CD4-positive, CD25-positive, alpha-beta regulatory T cell (primary cell): ENCODE data around the gene C19orf67. TPM values are rescaled to one million over a fixed set of nuclear protein-coding genes. Genes with fewer than 3 reads are reported as not detected.
A peak's percentile ranks its signal among the peaks of the same experiment; 100 is the strongest.

Experiments
- ATAC-seq, 2 donors: fragments of 150-1000 bp; cut with Tn5 transposase; one replicate each; pipeline ENCODE4 v1.10.0; 2021; ENCODE audit warnings: low read depth in 2 of 2, moderate number of reproducible peaks in 2 of 2, moderate library complexity in 1 of 2
- DNase-seq, 3 donors: peaks; one replicate each; pipeline versions ENCODE4 v3.0.0 to v3.0.0-alpha.2; 2012 to 2022; ENCODE audit warnings: mixed read lengths in 1 of 3
- H3K27ac ChIP-seq: one replicate; pipeline ENCODE4 v1.7.0; 2013; ENCODE audit warnings: mild to moderate bottlenecking, low read length; ENCODE audit not compliant: insufficient read depth, poor library complexity, severe bottlenecking
- H3K27me3 ChIP-seq: one replicate; pipeline ENCODE4 v1.7.0; 2013; ENCODE audit warnings: low read length; ENCODE audit not compliant: control insufficient read depth, insufficient read depth
- H3K36me3 ChIP-seq: one replicate; pipeline ENCODE4 v1.7.0; 2013; ENCODE audit warnings: mild to moderate bottlenecking, low read length, moderate library complexity; ENCODE audit not compliant: control insufficient read depth, insufficient read depth
- H3K4me1 ChIP-seq: 2 replicates; pipeline ENCODE4 v1.7.0; 2013; ENCODE audit warnings: mild to moderate bottlenecking, low read length; ENCODE audit not compliant: insufficient read depth, control insufficient read depth, poor library complexity, severe bottlenecking
- H3K4me3 ChIP-seq: one replicate; pipeline ENCODE4 v1.7.0; 2013; ENCODE audit warnings: low read depth, mild to moderate bottlenecking, low read length, moderate library complexity
- H3K9me3 ChIP-seq, 2 experiments: 1 replicate in 1 of 2; 2 replicates in 1 of 2; pipeline ENCODE4 v1.7.0; 2013; ENCODE audit warnings: low read length in 2 of 2, mild to moderate bottlenecking in 1 of 2, moderate library complexity in 1 of 2; ENCODE audit not compliant: control insufficient read depth in 2 of 2
- H3K27ac Mint-ChIP-seq, 3 donors: one replicate each; pipeline ENCODE4 v1.8.0; 2020 to 2022; ENCODE audit warnings: mild to moderate bottlenecking in 3 of 3, mixed read lengths in 3 of 3, moderate library complexity in 2 of 3
- H3K27me3 Mint-ChIP-seq: one replicate; pipeline ENCODE4 v1.8.0; 2022; ENCODE audit warnings: mild to moderate bottlenecking, mixed read lengths
- H3K36me3 Mint-ChIP-seq: one replicate; pipeline ENCODE4 v1.8.0; 2020; ENCODE audit warnings: mixed read lengths
- H3K4me1 Mint-ChIP-seq, 4 donors: one replicate each; pipeline ENCODE4 v1.8.0; 2020 to 2022; ENCODE audit warnings: mixed read lengths in 4 of 4, mild to moderate bottlenecking in 1 of 4
- H3K4me3 Mint-ChIP-seq, 4 donors: one replicate each; pipeline ENCODE4 v1.8.0; 2020 to 2022; ENCODE audit warnings: mild to moderate bottlenecking in 4 of 4, mixed read lengths in 4 of 4, moderate library complexity in 3 of 4
- H3K9me3 Mint-ChIP-seq, 7 donors: one replicate each; pipeline ENCODE4 v1.8.0; 2020 to 2022; ENCODE audit warnings: mixed read lengths in 7 of 7, mild to moderate bottlenecking in 3 of 7, moderate library complexity in 2 of 7
- polyA plus RNA-seq, 4 donors: library from polyadenylated mRNA; unstranded; fragments of 300-500 nt; fragmentation: Illumina TruSeq; gene quantifications; one replicate each; pipeline ENCODE4 v1.2.3, GENCODE V29; 2021
- total RNA-seq: library from RNA; stranded (reverse); gene quantifications from one replicate; pipeline ENCODE4 v1.2.3, GENCODE V29; 2022

Gene C19orf67
- total and polyA plus RNA-seq, 5 donors from 2014 or later: not detected

DNA sequence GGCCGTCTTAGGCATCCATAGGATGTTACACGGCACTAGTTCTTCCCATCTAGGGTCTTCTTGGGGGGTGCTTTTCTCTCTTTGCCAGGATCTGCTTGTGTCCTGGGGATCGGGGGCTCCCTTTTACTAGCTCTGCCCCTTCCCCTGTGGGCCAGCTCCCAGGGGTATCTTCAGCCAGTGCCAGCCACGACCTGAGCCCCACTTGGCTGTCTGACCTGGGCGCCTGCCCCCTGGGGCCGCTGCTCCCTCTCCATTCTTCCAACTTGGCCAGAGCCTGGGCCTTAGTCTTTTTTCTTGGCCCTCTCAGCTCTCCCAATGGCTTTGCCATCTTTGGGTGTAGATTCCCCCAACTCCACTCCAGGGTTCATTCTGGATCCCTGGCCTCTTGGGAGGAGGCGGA, 28.9 kb upstream of the C19orf67 start:
- peaks cover 0 to 69% (median 39%) of the 10 kb centered on the region in 4 donors for H3K4me1 Mint-ChIP-seq
- no peak overlapping the region for H3K27ac ChIP-seq
- peak overlapping the region in 3 of 4 donors; percentile 43 to 70 (median 57) for H3K4me3 Mint-ChIP-seq
- no peak for ATAC-seq
- no peaks in the 10 kb centered on the region for H3K36me3 ChIP-seq
- H3K27me3 ChIP-seq: no peaks in the 10 kb centered on the region
- H3K4me3 ChIP-seq: no peak overlapping the region
- H3K27ac Mint-ChIP-seq: peak overlapping the region in 1 of 3 donors; percentile 36
- no peaks in the 10 kb centered on the region for H3K9me3 ChIP-seq
- peaks cover 52% of the 10 kb centered on the region for H3K4me1 ChIP-seq
- no peaks in the 10 kb centered on the region for H3K36me3 Mint-ChIP-seq
- peaks cover 0 to 2% (median 0%) of the 10 kb centered on the region in 7 donors for H3K9me3 Mint-ChIP-seq
- DNase-seq: no peak
- no peaks in the 10 kb centered on the region for H3K27me3 Mint-ChIP-seq

DNA sequence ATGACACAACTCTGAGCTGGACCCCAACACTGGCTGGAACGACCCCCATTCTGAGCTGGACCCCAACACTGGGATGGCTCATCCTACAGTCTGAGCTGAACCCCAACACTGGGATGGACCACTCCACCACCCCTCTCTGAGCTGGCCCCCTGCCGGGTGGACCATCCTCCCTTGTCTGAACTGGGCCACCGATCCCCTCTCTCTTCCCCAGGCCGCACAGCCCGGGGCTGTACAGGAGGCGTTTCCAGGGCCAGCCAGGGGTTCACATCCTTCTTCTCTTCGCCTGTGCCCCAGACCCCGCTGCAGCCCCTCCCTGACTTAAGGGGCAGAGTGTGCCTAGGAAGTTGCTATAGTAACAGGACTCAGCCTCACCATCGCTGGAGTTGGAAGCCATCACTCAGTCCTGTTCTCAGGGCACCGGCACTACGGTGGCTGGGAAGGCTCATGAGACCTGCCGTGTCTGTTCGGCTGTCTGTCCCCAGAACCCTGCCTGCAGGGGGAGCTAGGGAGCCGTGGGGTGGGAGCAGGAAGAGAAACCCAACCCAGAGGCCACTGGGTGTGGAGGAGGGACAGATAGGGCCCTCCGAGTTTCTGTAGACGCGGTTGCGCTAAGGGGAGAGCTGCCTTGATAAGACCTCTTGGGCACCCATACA, 28.3 kb upstream of the C19orf67 start:
- no peaks in the 10 kb centered on the region for H3K27me3 ChIP-seq
- no peaks in the 10 kb centered on the region for H3K36me3 Mint-ChIP-seq
- DNase-seq (peak in 2 of 3 donors; percentile 30 to 50), ATAC-seq (no peak)
- H3K27ac ChIP-seq: no peak overlapping the region
- H3K4me3 Mint-ChIP-seq: peak overlapping the region in 3 of 4 donors; percentile 38 to 90 (median 70)
- H3K27me3 Mint-ChIP-seq: no peaks in the 10 kb centered on the region
- H3K36me3 ChIP-seq: no peaks in the 10 kb centered on the region
- peaks cover 0 to 2% (median 0%) of the 10 kb centered on the region in 7 donors for H3K9me3 Mint-ChIP-seq
- no peak overlapping the region for H3K4me3 ChIP-seq
- no peaks in the 10 kb centered on the region for H3K9me3 ChIP-seq
- H3K27ac Mint-ChIP-seq: peak overlapping the region in 1 of 3 donors; percentile 55
- H3K4me1 Mint-ChIP-seq: peaks cover 0 to 65% (median 35%) of the 10 kb centered on the region in 4 donors
- H3K4me1 ChIP-seq: peaks cover 51% of the 10 kb centered on the region

DNA sequence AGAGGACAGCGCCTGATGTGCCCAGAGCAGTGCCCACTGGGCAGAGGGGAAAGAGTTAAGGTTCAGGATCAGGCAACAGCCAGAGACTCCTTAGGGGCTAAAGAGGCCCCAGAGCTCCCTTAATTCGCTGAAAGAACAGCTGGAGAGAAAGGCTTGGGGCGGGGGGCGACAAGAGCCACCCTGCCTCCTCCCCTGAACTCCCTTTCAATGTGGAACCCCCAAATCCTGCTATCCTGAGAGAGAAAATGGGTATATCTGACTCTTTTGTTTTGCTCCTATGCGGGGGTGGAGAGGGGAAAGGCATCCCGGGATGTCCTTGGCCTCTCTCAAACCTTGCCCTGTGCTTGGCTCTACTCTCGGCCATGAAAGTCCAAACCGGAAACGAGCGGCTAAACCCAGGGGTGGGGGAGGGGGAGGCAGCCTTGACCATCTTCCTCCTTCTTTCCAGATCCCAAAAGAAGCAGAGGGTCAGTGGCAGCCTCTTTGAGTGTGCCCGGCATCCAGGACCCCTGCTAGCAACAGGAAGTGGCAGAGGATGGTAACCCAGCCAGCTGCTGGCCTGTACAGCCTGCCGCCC, 27.3 kb upstream of the C19orf67 start:
- H3K27me3 Mint-ChIP-seq: no peaks in the 10 kb centered on the region
- Histone ChIP-seq H3K27me3 (no peaks in the 10 kb centered on the region), H3K4me3 (no peak overlapping the region), H3K4me1 (peaks cover 45% of the 10 kb centered on the region), H3K9me3 (no peaks in the 10 kb centered on the region), H3K27ac (no peak overlapping the region), H3K36me3 (no peaks in the 10 kb centered on the region)
- DNase-seq (no peak), ATAC-seq (no peak)
- H3K4me1 Mint-ChIP-seq: peaks cover 0 to 63% (median 30%) of the 10 kb centered on the region in 4 donors
- no peaks in the 10 kb centered on the region for H3K36me3 Mint-ChIP-seq
- H3K9me3 Mint-ChIP-seq: peaks cover 0 to 1% (median 0%) of the 10 kb centered on the region in 7 donors
- H3K4me3 Mint-ChIP-seq: peak overlapping the region in 2 of 4 donors; percentile 15 to 44
- H3K27ac Mint-ChIP-seq: peak overlapping the region in 2 of 3 donors; percentile 12 to 51

DNA sequence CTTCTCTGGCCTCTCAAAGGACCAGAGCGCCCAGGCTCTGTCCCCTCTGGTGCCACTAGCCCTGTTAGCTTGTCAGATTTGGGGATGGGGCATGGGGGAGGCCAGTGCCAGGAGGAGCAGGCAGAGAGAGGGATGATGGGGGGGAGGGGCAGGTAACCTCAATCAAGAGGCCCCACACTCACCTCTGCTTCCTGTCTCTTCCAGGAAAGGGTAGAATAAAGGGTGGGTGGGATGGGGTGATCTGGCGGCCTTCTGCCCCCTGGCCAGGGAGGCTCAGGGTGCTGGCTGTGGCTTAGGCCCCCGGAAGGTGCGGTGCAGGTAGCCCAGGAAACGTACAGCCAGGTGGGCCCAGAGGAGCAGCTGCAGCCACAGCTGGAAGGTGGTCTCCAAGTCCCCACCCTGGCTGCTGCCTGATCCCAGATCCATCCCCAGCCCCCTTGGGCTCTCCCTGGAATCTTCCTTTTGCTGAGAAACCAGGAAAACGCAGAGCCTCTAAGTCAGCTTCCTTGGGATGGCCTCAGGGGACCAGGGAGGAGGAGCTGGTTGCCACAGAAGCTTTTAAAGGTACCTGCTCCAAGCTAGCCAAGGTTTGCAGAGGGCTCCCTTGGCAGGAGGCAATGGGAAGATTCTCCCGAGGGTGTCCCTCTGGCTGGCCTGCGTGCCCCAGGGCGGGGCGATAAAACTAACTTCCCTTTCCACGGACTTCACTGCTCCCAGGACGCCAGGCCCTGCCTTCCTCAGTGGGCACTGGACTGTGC, 26.6 kb upstream of the C19orf67 start:
- Histone ChIP-seq H3K27me3 (no peaks in the 10 kb centered on the region), H3K4me1 (peaks cover 44% of the 10 kb centered on the region), H3K4me3 (no peak overlapping the region), H3K36me3 (no peaks in the 10 kb centered on the region), H3K27ac (no peak overlapping the region), H3K9me3 (no peaks in the 10 kb centered on the region)
- Mint-ChIP-seq H3K27me3 (no peaks in the 10 kb centered on the region), H3K9me3 (no peaks in the 10 kb centered on the region), H3K27ac (peak overlapping the region in 1 of 3 donors; percentile 12), H3K36me3 (no peaks in the 10 kb centered on the region), H3K4me3 (peak overlapping the region in 2 of 4 donors; percentile 44 to 85), H3K4me1 (peaks cover 0 to 62% (median 27%) of the 10 kb centered on the region in 4 donors)
- DNase-seq (no peak), ATAC-seq (no peak)

DNA sequence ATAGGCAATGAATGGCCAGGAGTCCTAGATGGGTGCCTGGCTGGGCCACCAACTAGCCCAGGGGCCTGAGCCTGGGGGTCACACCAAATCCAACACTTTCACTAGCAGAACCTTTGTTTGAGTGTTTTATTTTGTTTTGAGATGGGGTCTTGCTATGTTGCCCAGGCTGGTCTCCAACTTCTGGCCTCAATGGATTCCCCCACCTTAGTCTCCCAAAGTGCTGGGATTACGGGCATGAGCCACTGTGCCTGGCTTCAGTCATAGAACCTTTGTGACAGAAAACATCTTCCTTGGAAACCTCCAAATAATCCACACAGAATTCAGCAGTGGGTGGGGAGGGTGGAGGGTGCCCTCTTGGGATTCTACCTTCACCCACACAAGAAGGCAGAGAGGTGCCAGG, 25.9 kb upstream of the C19orf67 start:
- H3K4me1 Mint-ChIP-seq: peaks cover 0 to 58% (median 24%) of the 10 kb centered on the region in 4 donors

DNA sequence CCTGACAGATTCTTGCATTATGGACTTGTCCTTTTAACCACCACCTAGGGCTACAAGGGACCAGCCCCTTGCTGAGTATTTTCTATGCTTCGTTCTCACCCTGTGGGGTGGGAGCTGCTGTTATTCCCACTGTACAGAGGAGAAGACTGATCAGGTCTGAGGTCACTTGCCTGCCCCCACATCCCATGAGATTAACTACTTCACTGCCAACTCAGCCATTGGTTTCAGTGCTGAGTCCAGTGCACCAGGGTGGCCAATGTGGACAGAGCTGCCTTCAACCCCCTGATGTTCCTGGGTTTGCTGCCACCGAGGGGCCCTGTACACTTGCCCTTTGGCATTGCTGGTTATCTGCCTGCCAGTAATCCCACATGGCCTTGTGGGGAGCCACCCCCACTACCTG, 25.1 kb upstream of the C19orf67 start:
- Mint-ChIP-seq H3K36me3 (no peaks in the 10 kb centered on the region), H3K9me3 (no peaks in the 10 kb centered on the region), H3K27ac (peak overlapping the region in 1 of 3 donors; percentile 23), H3K4me1 (peaks cover 0 to 50% (median 17%) of the 10 kb centered on the region in 4 donors), H3K4me3 (no peak overlapping the region), H3K27me3 (no peaks in the 10 kb centered on the region)
- DNase-seq: no peak
- no peak for ATAC-seq
- no peak overlapping the region for H3K27ac ChIP-seq
- no peaks in the 10 kb centered on the region for H3K27me3 ChIP-seq
- H3K9me3 ChIP-seq: no peaks in the 10 kb centered on the region
- no peak overlapping the region for H3K4me3 ChIP-seq
- peaks cover 4% of the 10 kb centered on the region for H3K36me3 ChIP-seq
- peaks cover 28% of the 10 kb centered on the region for H3K4me1 ChIP-seq

More for the DNA sequence above, 25.9 kb upstream of the C19orf67 start:
- Histone ChIP-seq H3K36me3 (no peaks in the 10 kb centered on the region), H3K4me1 (peaks cover 37% of the 10 kb centered on the region), H3K27ac (no peak overlapping the region), H3K4me3 (no peak overlapping the region), H3K9me3 (no peaks in the 10 kb centered on the region), H3K27me3 (no peaks in the 10 kb centered on the region)
- Mint-ChIP-seq H3K4me3 (peak overlapping the region in 1 of 4 donors; percentile 32), H3K36me3 (no peaks in the 10 kb centered on the region), H3K27ac (peak overlapping the region in 1 of 3 donors; percentile 23), H3K27me3 (no peaks in the 10 kb centered on the region), H3K9me3 (no peaks in the 10 kb centered on the region)
- no peak for ATAC-seq
- DNase-seq: no peak

DNA sequence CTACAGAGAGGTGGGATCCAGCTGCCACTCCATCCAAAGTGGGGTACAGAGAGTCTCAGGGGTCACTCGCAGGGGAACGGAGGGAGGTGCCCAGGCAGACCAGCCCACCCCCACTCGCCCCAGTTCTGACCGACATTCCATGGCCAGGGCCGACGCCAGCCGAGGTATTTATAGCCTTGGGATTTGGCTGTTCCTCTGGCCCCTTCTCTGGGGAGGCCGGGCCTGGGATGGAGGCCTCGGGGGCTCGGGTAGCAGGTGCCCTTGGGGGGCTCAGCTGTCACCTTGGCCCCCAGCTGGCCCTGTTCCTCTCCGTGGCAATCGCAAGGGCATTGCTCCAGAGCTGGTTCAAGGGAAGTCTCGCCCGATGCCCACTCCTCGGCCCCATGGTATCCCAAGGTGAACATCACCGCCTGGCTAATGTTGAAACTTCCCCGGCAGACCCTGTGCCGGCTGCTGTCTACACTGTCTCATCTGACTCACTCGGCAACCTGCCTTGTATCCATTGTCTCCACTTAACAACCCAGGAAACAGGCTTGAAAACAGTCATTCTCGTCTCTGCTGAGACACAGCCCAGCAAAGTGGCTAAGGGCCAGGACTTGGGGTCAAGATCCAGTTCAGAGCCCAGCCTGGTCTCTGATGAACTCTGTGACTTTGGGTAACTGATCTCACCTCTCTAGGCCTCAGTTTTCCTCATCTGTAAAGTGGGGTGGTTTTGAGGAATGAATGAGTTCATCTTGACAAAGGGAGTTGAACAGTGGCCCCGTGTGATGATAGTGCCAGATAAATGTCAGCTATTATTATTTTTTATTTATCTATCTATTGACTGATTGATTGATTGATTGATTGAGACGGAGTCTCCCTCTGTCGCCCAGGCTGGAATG, 22.2 kb upstream of the C19orf67 start:
- no peaks in the 10 kb centered on the region for H3K36me3 Mint-ChIP-seq
- no peaks in the 10 kb centered on the region for H3K27me3 ChIP-seq
- no peak overlapping the region for H3K27ac ChIP-seq
- no peak for ATAC-seq
- DNase-seq: no peak
- H3K27me3 Mint-ChIP-seq: no peaks in the 10 kb centered on the region
- no peaks in the 10 kb centered on the region for H3K9me3 Mint-ChIP-seq
- H3K4me3 Mint-ChIP-seq: no peak overlapping the region
- H3K4me1 ChIP-seq: peaks cover 12% of the 10 kb centered on the region
- peaks cover 12% of the 10 kb centered on the region for H3K36me3 ChIP-seq
- no peaks in the 10 kb centered on the region for H3K9me3 ChIP-seq
- H3K4me1 Mint-ChIP-seq: peaks cover 0 to 27% (median 9%) of the 10 kb centered on the region in 4 donors
- no peak overlapping the region for H3K4me3 ChIP-seq
- H3K27ac Mint-ChIP-seq: peak overlapping the region in 1 of 3 donors; percentile 62
